ENCODE results near the gene LRRC75B.

The LRRC75B gene

GRCh38 chr22:24542641-24543040 lies 50.2 kb downstream of the LRRC75B start:
- no peak for TF ChIP-seq CTCF (IDR thresholded peaks at IDR 0.05; ENCODE audit: insufficient read depth, missing control alignments)
- DNase-seq (ENCODE audit: insufficient read length, low spot score) = no peak
- FAIRE-seq = no peak

GRCh38 chr22:24541681-24542515 lies 51.0 kb downstream of the LRRC75B start:
- no peak for DNase-seq (ENCODE audit: insufficient read length, low spot score)
- TF ChIP-seq CTCF (IDR thresholded peaks at IDR 0.05; ENCODE audit: insufficient read depth, missing control alignments) = no peak
- no peak for FAIRE-seq

- no peak for TF ChIP-seq CTCF (IDR thresholded peaks at IDR 0.05; ENCODE audit: insufficient read depth, missing control alignments)
- no peak for FAIRE-seq
- DNase-seq (ENCODE audit: insufficient read length, low spot score) = no peak
Observed at GRCh38 chr22:24540470-24540869, 52.4 kb downstream of the LRRC75B start.

- DNase-seq (ENCODE audit: insufficient read length, low spot score) = no peak
- no peak for TF ChIP-seq CTCF (IDR thresholded peaks at IDR 0.05; ENCODE audit: insufficient read depth, missing control alignments)
- FAIRE-seq = no peak
Observed at GRCh38 chr22:24536089-24536488, 56.8 kb downstream of the LRRC75B start.

Measured in D721Med (cell line).